ENCODE measurements around the gene SERHL2.
"Not testable (repeated sequence)": the region's sequence is repeated elsewhere in the genome, so short reads cannot be mapped to it uniquely, and the experiment has no call there.

The SERHL2 gene

GRCh38 chr22:42535082-42535731, 18.5 kb upstream of the SERHL2 start:
- not testable (repeated sequence) for DNase-seq (ENCODE audit: extremely low read depth in 1 of 2, low read depth in 1 of 2)

GRCh38 chr22:42536166-42536565, 17.6 kb upstream of the SERHL2 start:
- no peak for DNase-seq (ENCODE audit: extremely low read depth in 1 of 2, low read depth in 1 of 2)

GRCh38 chr22:42536634-42537033, 17.1 kb upstream of the SERHL2 start:
- DNase-seq (ENCODE audit: extremely low read depth in 1 of 2, low read depth in 1 of 2): not testable (repeated sequence)

GRCh38 chr22:42537199-42537831, 16.4 kb upstream of the SERHL2 start:
- not testable (repeated sequence) for DNase-seq (ENCODE audit: extremely low read depth in 1 of 2, low read depth in 1 of 2)

GRCh38 chr22:42539236-42539771, 14.5 kb upstream of the SERHL2 start:
- DNase-seq (ENCODE audit: extremely low read depth in 1 of 2, low read depth in 1 of 2): not testable (repeated sequence)

GRCh38 chr22:42544686-42545085, 9.1 kb upstream of the SERHL2 start:
- no peak for DNase-seq (ENCODE audit: extremely low read depth in 1 of 2, low read depth in 1 of 2)

- no peak for DNase-seq (ENCODE audit: extremely low read depth in 1 of 2, low read depth in 1 of 2)
Observed at GRCh38 chr22:42547562-42547961, 6.2 kb upstream of the SERHL2 start.

GRCh38 chr22:42548126-42548525, 5.6 kb upstream of the SERHL2 start:
- not testable (repeated sequence) for DNase-seq (ENCODE audit: extremely low read depth in 1 of 2, low read depth in 1 of 2)

GRCh38 chr22:42548597-42549330, 5.0 kb upstream of the SERHL2 start:
- no peak for DNase-seq (ENCODE audit: extremely low read depth in 1 of 2, low read depth in 1 of 2)

GRCh38 chr22:42549331-42550060, 4.3 kb upstream of the SERHL2 start:
- no peak for DNase-seq (ENCODE audit: extremely low read depth in 1 of 2, low read depth in 1 of 2)

- not testable (repeated sequence) for DNase-seq (ENCODE audit: extremely low read depth in 1 of 2, low read depth in 1 of 2)
Observed at GRCh38 chr22:42552294-42552647, 1.5 kb upstream of the SERHL2 start.

- no peak for DNase-seq (ENCODE audit: extremely low read depth in 1 of 2, low read depth in 1 of 2)
Observed at GRCh38 chr22:42560381-42560780, 6.6 kb downstream of the SERHL2 start.

- no peak for DNase-seq (ENCODE audit: extremely low read depth in 1 of 2, low read depth in 1 of 2)
Observed at GRCh38 chr22:42560781-42561180, 7.0 kb downstream of the SERHL2 start.

GRCh38 chr22:42561856-42562255, 8.1 kb downstream of the SERHL2 start:
- DNase-seq (ENCODE audit: extremely low read depth in 1 of 2, low read depth in 1 of 2): no peak

- no peak for DNase-seq (ENCODE audit: extremely low read depth in 1 of 2, low read depth in 1 of 2)
Observed at GRCh38 chr22:42562279-42562678, 8.5 kb downstream of the SERHL2 start.

- DNase-seq (ENCODE audit: extremely low read depth in 1 of 2, low read depth in 1 of 2): no peak
Observed at GRCh38 chr22:42562684-42563083, 8.9 kb downstream of the SERHL2 start.

- DNase-seq (ENCODE audit: extremely low read depth in 1 of 2, low read depth in 1 of 2): not testable (repeated sequence)
Observed at GRCh38 chr22:42563943-42564342, 10.2 kb downstream of the SERHL2 start.

- no peak for DNase-seq (ENCODE audit: extremely low read depth in 1 of 2, low read depth in 1 of 2)
Observed at GRCh38 chr22:42564699-42565098, 10.9 kb downstream of the SERHL2 start.

GRCh38 chr22:42565956-42566355, 12.2 kb downstream of the SERHL2 start:
- no peak for DNase-seq (ENCODE audit: extremely low read depth in 1 of 2, low read depth in 1 of 2)

GRCh38 chr22:42567950-42568349, 14.2 kb downstream of the SERHL2 start:
- DNase-seq (ENCODE audit: extremely low read depth in 1 of 2, low read depth in 1 of 2): not testable (repeated sequence)

GRCh38 chr22:42570580-42570979, 16.8 kb downstream of the SERHL2 start:
- DNase-seq (ENCODE audit: extremely low read depth in 1 of 2, low read depth in 1 of 2): not testable (repeated sequence)
